Activated CD8-positive, alpha-beta memory T cell treated with anti-CD3 and anti-CD28 coated beads, Interleukin-2, amount 50 U/mL, for 48 hours (primary cell): ENCODE data around the gene DIS3L2.
"Not testable (repeated sequence)": the region's sequence is repeated elsewhere in the genome, so short reads cannot be mapped to it uniquely, and the experiment has no call there.

Experiments
- DNase-seq: peaks from one replicate; pipeline ENCODE4 v3.0.0-alpha.2; 2020

DIS3L2 gene

GRCh38 chr2:232377841-232378734 is 416.6 kb downstream of the DIS3L2 start:
- no peak for DNase-seq

GRCh38 chr2:232378735-232379151 is 417.2 kb downstream of the DIS3L2 start, which contains the start of gene ALPP:
TSS of gene ALPP (plus strand) at chr2:232378751. CDS start at chr2:232378803, 52 bp downstream.
- not testable (repeated sequence) for DNase-seq

GRCh38 chr2:232379610-232380590 is 418.4 kb downstream of the DIS3L2 start:
- DNase-seq, result not testable (repeated sequence)

GRCh38 chr2:232381204-232382031 is 419.9 kb downstream of the DIS3L2 start:
- DNase-seq, result not testable (repeated sequence)

GRCh38 chr2:232382331-232383225 is 421.1 kb downstream of the DIS3L2 start:
- no peak for DNase-seq

- no peak for DNase-seq
Observed at GRCh38 chr2:232384466-232384865, 423.0 kb downstream of the DIS3L2 start.

GRCh38 chr2:232385058-232385457 is 423.5 kb downstream of the DIS3L2 start:
- not testable (repeated sequence) for DNase-seq

- no peak for DNase-seq
Observed at GRCh38 chr2:232385660-232386489, 424.4 kb downstream of the DIS3L2 start.

GRCh38 chr2:232386490-232386739 is 424.9 kb downstream of the DIS3L2 start:
- no peak for DNase-seq
